NCI-H510A (cell line): ENCODE measurements around the gene RPE65.
"Not testable (repeated sequence)": the region's sequence is repeated elsewhere in the genome, so short reads cannot be mapped to it uniquely, and the experiment has no call there.

Source experiments
- DNase-seq: peaks from one replicate; lab custom pipeline; 2025; lab: John Stamatoyannopoulos, UW

Gene RPE65

GRCh38 chr1:68449901-68450300, at the start of gene RPE65:
Gene RPE65, minus strand, starts transcription at chr1:68449954. Its CDS starts 49 bp downstream, at chr1:68449905.
- DNase-seq, result no peak

- DNase-seq, result no peak
Measured at GRCh38 chr1:68497358-68497698, 47.6 kb upstream of the RPE65 start.

GRCh38 chr1:68496680-68497357, 47.1 kb upstream of the RPE65 start, which contains the start of gene DEPDC1:
Gene DEPDC1, minus strand, starts transcription at chr1:68497082. Its CDS starts 83 bp downstream, at chr1:68496999.
- peak; percentile 96 for DNase-seq

GRCh38 chr1:68495968-68496679, 46.4 kb upstream of the RPE65 start:
- DNase-seq, result peak; percentile 6

- no peak for DNase-seq
Measured at GRCh38 chr1:68495532-68495931, 45.8 kb upstream of the RPE65 start.

GRCh38 chr1:68493193-68493592, 43.4 kb upstream of the RPE65 start:
- DNase-seq, result no peak

GRCh38 chr1:68492255-68492654, 42.5 kb upstream of the RPE65 start:
- not testable (repeated sequence) for DNase-seq

GRCh38 chr1:68490046-68490651, 40.4 kb upstream of the RPE65 start:
- no peak for DNase-seq

GRCh38 chr1:68485431-68486022, 35.8 kb upstream of the RPE65 start:
- no peak for DNase-seq

GRCh38 chr1:68484618-68485017, 34.9 kb upstream of the RPE65 start:
- DNase-seq, result no peak

- no peak for DNase-seq
Measured at GRCh38 chr1:68481041-68481440, 31.3 kb upstream of the RPE65 start.

GRCh38 chr1:68479501-68479900, 29.7 kb upstream of the RPE65 start:
- DNase-seq, result no peak

- no peak for DNase-seq
Measured at GRCh38 chr1:68478662-68479061, 28.9 kb upstream of the RPE65 start.

GRCh38 chr1:68476626-68477025, 26.9 kb upstream of the RPE65 start:
- not testable (repeated sequence) for DNase-seq

- DNase-seq, result no peak
Measured at GRCh38 chr1:68473060-68473459, 23.3 kb upstream of the RPE65 start.

- no peak for DNase-seq
Measured at GRCh38 chr1:68470388-68470970, 20.7 kb upstream of the RPE65 start.

GRCh38 chr1:68464891-68465290, 15.1 kb upstream of the RPE65 start:
- DNase-seq, result no peak

GRCh38 chr1:68460935-68461334, 11.2 kb upstream of the RPE65 start:
- no peak for DNase-seq

- DNase-seq, result no peak
Measured at GRCh38 chr1:68459796-68460195, 10.0 kb upstream of the RPE65 start.

- DNase-seq, result no peak
Measured at GRCh38 chr1:68459091-68459490, 9.3 kb upstream of the RPE65 start.

- DNase-seq, result no peak
Measured at GRCh38 chr1:68456202-68456601, 6.4 kb upstream of the RPE65 start.

- DNase-seq, result no peak
Measured at GRCh38 chr1:68454534-68454933, 4.8 kb upstream of the RPE65 start.
